Effector memory CD4-positive, alpha-beta T cell (primary cell): ENCODE measurements around the gene TMEM147.

Experiments used
- DNase-seq, 3 donors: peaks; one replicate each; pipeline ENCODE4 v3.0.0-alpha.2; 2020
- H3K27ac ChIP-seq: 2 replicates; pipeline ENCODE4 v1.7.0; 2013; ENCODE audit warnings: mild to moderate bottlenecking, low read length, moderate library complexity; ENCODE audit not compliant: insufficient read depth, poor library complexity, severe bottlenecking
- H3K27me3 ChIP-seq: replicated peaks from 2 replicates; pipeline ENCODE4 v1.7.0; 2013; ENCODE audit warnings: mild to moderate bottlenecking, low read length; ENCODE audit not compliant: insufficient read depth, control insufficient read depth, poor library complexity, severe bottlenecking
- H3K36me3 ChIP-seq: 2 replicates; pipeline ENCODE4 v1.7.0; 2013; ENCODE audit warnings: mild to moderate bottlenecking, low read length, moderate library complexity; ENCODE audit not compliant: control insufficient read depth, insufficient read depth
- H3K4me1 ChIP-seq: 2 replicates; pipeline ENCODE4 v1.7.0; 2013; ENCODE audit warnings: low read length, mild to moderate bottlenecking; ENCODE audit not compliant: control insufficient read depth, insufficient read depth, poor library complexity, severe bottlenecking
- H3K4me3 ChIP-seq: 2 replicates; pipeline ENCODE4 v1.7.0; 2013; ENCODE audit warnings: low read length, low read depth, mild to moderate bottlenecking; ENCODE audit not compliant: insufficient read depth, poor library complexity, severe bottlenecking
- H3K9me3 ChIP-seq: 2 replicates; pipeline ENCODE4 v1.7.0; 2013; ENCODE audit warnings: mild to moderate bottlenecking, low read length, moderate library complexity; ENCODE audit not compliant: control insufficient read depth

Gene TMEM147

DNA sequence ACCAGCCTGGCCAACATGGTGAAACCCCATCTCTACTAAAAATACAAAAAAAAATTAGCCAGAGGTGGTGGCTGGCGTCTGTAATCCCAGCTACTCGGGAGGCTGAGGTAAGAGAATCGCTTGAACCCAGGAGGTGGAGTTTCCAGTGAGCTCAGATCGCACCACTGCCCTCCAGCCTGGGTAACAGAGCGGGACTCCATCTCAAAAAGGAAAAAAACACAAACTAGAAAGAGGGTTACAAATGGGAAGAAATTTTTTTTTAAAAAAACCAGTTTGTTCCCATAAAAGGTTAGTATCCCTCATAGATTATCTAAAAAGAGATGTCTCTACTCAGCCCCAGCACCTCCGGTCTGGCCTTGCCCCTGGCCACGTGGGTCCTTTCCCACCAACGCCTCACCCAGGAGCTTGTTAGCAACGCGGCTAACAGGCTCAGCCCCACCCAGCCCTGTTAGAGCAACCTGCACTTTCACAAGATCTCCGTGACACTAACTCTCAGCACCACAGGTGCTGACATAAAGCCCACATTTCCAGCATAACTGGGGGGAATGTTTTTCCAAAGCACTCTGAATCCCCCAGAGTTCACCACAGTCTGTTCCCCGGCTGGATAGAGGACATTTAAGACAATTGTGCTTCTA, 36.3 kb upstream of the TMEM147 start:
- peak overlapping the region; percentile 56 for H3K4me3 ChIP-seq
- no peaks in the 10 kb centered on the region for H3K27me3 ChIP-seq
- DNase-seq, result no peak
- H3K4me1 ChIP-seq, result peaks cover 16% of the 10 kb centered on the region
- no peak overlapping the region for H3K27ac ChIP-seq
- no peaks in the 10 kb centered on the region for H3K9me3 ChIP-seq
- H3K36me3 ChIP-seq, result no peaks in the 10 kb centered on the region

DNA sequence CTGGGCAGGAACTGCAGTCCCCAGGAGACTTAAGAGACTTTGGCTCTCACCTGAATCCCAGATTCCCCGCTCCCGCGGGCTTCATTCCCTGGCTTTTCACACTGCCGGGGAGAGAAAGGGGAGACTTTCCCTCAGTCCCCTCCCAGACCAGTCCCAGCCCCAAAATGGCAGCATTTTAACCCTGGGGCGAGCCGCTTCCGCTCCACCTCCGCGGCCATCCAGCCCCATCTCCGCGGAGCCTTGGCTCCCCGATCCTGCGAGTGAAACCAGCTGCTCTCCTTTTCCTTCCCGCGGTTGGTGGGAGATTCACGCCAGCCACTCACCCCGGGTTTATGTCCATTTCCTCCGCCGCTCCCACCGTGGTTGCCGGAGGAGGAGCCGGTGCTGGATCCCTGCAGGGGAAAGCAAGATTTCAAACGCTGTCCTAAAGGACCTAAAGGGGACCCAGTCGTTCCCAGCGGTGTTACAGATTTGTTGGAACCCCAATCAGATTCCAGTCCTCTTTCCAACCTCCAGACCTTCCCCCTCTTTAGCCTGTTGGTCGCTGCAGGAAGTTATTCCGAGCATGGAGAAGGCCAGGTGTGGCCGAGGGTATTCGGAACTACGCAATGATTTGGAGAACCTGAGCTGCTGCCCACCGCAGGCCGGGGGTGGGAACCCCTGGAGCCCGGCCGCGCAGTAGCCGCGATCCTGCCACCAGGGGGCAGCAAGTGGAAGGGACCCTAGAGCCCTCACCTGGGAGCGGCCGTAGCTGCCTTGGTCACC, 35.4 kb upstream of the TMEM147 start:
- H3K4me3 ChIP-seq, result peak overlapping the region; percentile 56
- no peaks in the 10 kb centered on the region for H3K27me3 ChIP-seq

DNA sequence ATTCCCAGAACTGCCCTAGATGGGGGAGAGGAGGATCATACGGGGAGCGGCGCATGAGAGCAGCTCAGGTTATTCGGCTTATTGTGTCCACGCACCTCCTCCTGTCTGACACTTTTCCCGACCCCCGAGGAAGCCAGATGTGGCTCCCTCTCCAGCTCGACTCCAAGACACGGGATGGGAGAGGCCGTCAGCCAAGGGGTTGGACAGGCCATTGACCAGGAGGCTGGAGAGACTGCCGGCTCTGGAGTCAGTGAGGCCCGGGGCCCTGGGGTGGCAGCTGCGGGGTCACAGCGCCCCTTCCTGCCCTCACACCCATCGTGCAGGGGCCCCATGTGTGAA, 34.8 kb upstream of the TMEM147 start:
- Histone ChIP-seq H3K36me3 (no peaks in the 10 kb centered on the region), H3K4me3 (peak overlapping the region; percentile 56), H3K4me1 (peaks cover 16% of the 10 kb centered on the region), H3K27ac (no peak overlapping the region), H3K27me3 (no peaks in the 10 kb centered on the region), H3K9me3 (no peaks in the 10 kb centered on the region)
- no peak for DNase-seq

More for the DNA sequence above, 35.4 kb upstream of the TMEM147 start:
- H3K4me1 ChIP-seq, result peaks cover 16% of the 10 kb centered on the region
- H3K27ac ChIP-seq, result no peak overlapping the region
- H3K36me3 ChIP-seq, result no peaks in the 10 kb centered on the region
- DNase-seq, result peak; percentile 38 to 58 (median 42)
- no peaks in the 10 kb centered on the region for H3K9me3 ChIP-seq

DNA sequence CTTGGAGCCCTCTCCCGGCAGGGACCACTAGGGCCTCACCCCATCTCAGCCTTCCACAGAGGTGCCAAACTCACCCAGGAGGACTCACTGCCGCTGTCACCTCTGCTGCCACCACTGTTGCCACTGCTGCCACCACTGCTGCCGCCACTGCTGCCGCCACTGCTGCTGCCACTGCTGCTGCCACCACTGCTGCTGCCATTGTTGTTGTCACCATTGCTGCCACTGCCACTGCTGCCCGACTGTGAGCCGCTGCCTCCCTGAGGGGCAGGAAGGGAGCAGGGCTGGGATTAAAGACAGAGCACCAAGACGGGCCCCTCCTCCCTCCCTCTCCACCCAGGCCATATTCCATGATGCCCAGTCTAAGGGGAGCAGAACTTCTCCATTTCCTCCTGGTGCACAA, 34.1 kb upstream of the TMEM147 start:
- Histone ChIP-seq H3K4me3 (no peak overlapping the region), H3K4me1 (peaks cover 16% of the 10 kb centered on the region), H3K27ac (no peak overlapping the region), H3K9me3 (no peaks in the 10 kb centered on the region), H3K36me3 (no peaks in the 10 kb centered on the region), H3K27me3 (no peaks in the 10 kb centered on the region)
- no peak for DNase-seq

- H3K27me3 ChIP-seq, result no peaks in the 10 kb centered on the region
- no peak overlapping the region for H3K4me3 ChIP-seq
- peaks cover 16% of the 10 kb centered on the region for H3K4me1 ChIP-seq
- H3K27ac ChIP-seq, result no peak overlapping the region
- no peak for DNase-seq
- no peaks in the 10 kb centered on the region for H3K9me3 ChIP-seq
- no peaks in the 10 kb centered on the region for H3K36me3 ChIP-seq
Observed at GRCh38 chr19:35512831-35513627, 32.4 kb upstream of the TMEM147 start.

- no peak for DNase-seq
- Histone ChIP-seq H3K9me3 (no peaks in the 10 kb centered on the region), H3K4me3 (no peak within 1 kb of the TSS), H3K4me1 (peaks cover 16% of the 10 kb centered on the region), H3K27ac (no peak within 1 kb of the TSS), H3K36me3 (no peaks in the 10 kb centered on the region), H3K27me3 (no peaks in the 10 kb centered on the region)
Observed at GRCh38 chr19:35513628-35514281, 31.7 kb upstream of the TMEM147 start, which contains the start of gene DMKN. TSS of gene DMKN (minus strand) at chr19:35513649. CDS start at chr19:35513475, 174 bp downstream.

- DNase-seq, result no peak
- H3K9me3 ChIP-seq, result no peaks in the 10 kb centered on the region
- no peaks in the 10 kb centered on the region for H3K36me3 ChIP-seq
- no peak overlapping the region for H3K4me3 ChIP-seq
- H3K27ac ChIP-seq, result no peak overlapping the region
- no peaks in the 10 kb centered on the region for H3K27me3 ChIP-seq
- H3K4me1 ChIP-seq, result peaks cover 13% of the 10 kb centered on the region
Observed at GRCh38 chr19:35514282-35514809, 31.1 kb upstream of the TMEM147 start.

GRCh38 chr19:35516310-35516709, 29.1 kb upstream of the TMEM147 start:
- no peak overlapping the region for H3K27ac ChIP-seq

DNA sequence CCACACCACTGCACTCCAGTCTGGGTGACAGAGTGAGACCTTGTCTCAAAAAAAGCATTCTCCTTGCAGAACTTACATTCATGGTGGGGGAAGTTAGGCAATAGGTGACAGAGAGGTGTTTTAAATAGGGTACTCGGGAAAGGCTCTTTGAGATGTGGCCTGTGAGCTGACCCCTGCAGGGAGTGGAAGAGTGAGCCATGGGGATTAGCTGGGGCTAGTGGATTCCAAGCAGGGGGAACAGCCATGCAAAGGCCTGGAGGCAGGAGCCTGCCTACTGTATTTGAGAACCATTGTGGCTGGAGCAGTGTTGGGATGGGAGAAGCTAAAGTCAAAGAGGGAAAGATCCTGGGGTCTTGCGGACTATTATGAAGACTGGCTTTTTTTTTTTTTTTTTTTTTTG, 28.1 kb upstream of the TMEM147 start:
- Histone ChIP-seq H3K9me3 (no peaks in the 10 kb centered on the region), H3K27me3 (no peaks in the 10 kb centered on the region), H3K4me3 (no peak overlapping the region), H3K27ac (no peak overlapping the region), H3K36me3 (no peaks in the 10 kb centered on the region), H3K4me1 (no peaks in the 10 kb centered on the region)
- no peak for DNase-seq

More at GRCh38 chr19:35516310-35516709, 29.1 kb upstream of the TMEM147 start:
- Histone ChIP-seq H3K4me1 (no peaks in the 10 kb centered on the region), H3K9me3 (no peaks in the 10 kb centered on the region), H3K36me3 (no peaks in the 10 kb centered on the region), H3K27me3 (no peaks in the 10 kb centered on the region), H3K4me3 (no peak overlapping the region)
- no peak for DNase-seq
